ENCODE results near the gene SLC39A11.

The SLC39A11 gene

GRCh38 chr17:72977771-72978417, 114.6 kb downstream of the SLC39A11 start:
- Mint-ChIP-seq H3K27ac (peak overlapping the region; percentile 92 to 97 (median 96)), H3K4me1 (peaks cover 47% of the 10 kb centered on the region), H3K27me3 (ENCODE audit: low read depth) (no peaks in the 10 kb centered on the region), H3K36me3 (ENCODE audit: low read depth) (no peaks in the 10 kb centered on the region), H3K4me3 (peak overlapping the region in 1 of 3 experiments; percentile 19), H3K9me3 (peaks cover 2% of the 10 kb centered on the region)
- no peak for TF ChIP-seq CTCF (IDR thresholded peaks at IDR 0.05; ENCODE audit: unreplicated experiment in 3 of 3)

- no peaks in the 10 kb centered on the region for H3K27me3 Mint-ChIP-seq (ENCODE audit: low read depth)
- peaks cover 2% of the 10 kb centered on the region for H3K9me3 Mint-ChIP-seq
- peaks cover 48% of the 10 kb centered on the region for H3K4me1 Mint-ChIP-seq
These were observed 115.3 kb downstream of the SLC39A11 start for GRCh38 chr17:72976971-72977770.

DNA sequence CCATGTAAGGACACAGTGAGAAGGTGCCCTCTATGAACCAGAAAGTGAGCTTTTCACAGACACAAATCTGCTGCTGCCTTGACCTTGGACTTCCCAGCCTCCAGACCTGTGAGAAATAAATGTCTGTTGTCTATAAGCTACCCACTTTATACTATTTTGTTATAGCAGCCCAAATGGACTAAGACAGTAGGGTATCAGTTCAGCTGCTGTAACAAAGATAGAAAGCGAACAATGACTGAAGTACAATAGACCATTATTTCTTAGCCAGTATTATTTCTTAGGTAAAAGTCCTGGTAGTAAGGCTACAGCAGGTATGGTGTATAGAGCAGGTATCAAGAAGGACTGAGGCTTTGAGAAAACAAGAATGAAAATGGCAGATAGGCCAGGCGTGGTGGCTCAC, 117.0 kb downstream of the SLC39A11 start:
- no peaks in the 10 kb centered on the region for H3K27me3 Mint-ChIP-seq (ENCODE audit: low read depth)
- no peak overlapping the region for H3K27ac Mint-ChIP-seq
- no peaks in the 10 kb centered on the region for H3K36me3 Mint-ChIP-seq (ENCODE audit: low read depth)
- peaks cover 55% of the 10 kb centered on the region for H3K4me1 Mint-ChIP-seq
- H3K9me3 Mint-ChIP-seq: peaks cover 2% of the 10 kb centered on the region
- TF ChIP-seq CTCF (IDR thresholded peaks at IDR 0.05; ENCODE audit: unreplicated experiment in 3 of 3): no peak
- H3K4me3 Mint-ChIP-seq: no peak overlapping the region

More at GRCh38 chr17:72976971-72977770, 115.3 kb downstream of the SLC39A11 start:
- peak overlapping the region; percentile 92 to 97 (median 96) for H3K27ac Mint-ChIP-seq
- TF ChIP-seq CTCF (IDR thresholded peaks at IDR 0.05; ENCODE audit: unreplicated experiment in 3 of 3): no peak
- H3K36me3 Mint-ChIP-seq (ENCODE audit: low read depth): no peaks in the 10 kb centered on the region
- H3K4me3 Mint-ChIP-seq: peak overlapping the region; percentile 19 to 62 (median 26)

- H3K4me3 Mint-ChIP-seq: no peak overlapping the region
These were observed 117.8 kb downstream of the SLC39A11 start for GRCh38 chr17:72974605-72975232.

DNA sequence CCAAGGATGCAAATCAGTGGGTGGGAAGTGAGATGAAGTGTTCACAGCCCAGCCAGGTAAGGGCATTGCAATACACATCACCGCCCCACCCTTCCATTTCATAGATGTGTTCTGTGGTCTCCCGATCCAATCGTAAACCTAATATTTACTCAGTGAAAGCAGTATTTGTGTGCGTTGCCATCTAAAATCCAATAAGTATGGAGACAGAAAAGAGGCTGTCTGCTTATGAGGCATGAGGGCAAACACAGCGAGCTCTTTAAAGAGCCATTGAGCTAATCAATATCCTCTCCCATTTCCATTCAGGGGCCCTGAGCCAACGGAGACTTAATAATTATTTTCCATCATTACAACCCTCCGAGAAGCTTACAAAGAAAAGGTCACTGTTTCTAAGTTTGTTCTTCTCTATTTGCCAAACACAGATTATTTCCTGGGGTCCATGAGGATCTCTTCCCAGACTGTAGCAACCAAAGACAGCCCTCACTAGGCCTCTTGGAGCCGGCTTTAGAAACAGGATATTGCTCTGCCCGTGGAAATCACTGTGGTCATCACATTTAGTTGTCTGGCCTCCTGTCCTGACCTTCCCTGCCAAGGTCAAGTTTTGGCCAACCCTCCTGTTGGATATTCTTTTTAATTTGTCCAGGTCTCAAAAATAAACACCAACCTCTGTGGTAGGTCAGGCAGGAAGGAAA, 120.1 kb downstream of the SLC39A11 start:
- Mint-ChIP-seq H3K27me3 (ENCODE audit: low read depth) (no peaks in the 10 kb centered on the region), H3K4me3 (no peak overlapping the region), H3K36me3 (ENCODE audit: low read depth) (no peaks in the 10 kb centered on the region), H3K4me1 (peaks cover 39% of the 10 kb centered on the region), H3K9me3 (peaks cover 2% of the 10 kb centered on the region), H3K27ac (peak overlapping the region in 2 of 3 experiments; percentile 43 to 68)
- TF ChIP-seq CTCF (IDR thresholded peaks at IDR 0.05; ENCODE audit: unreplicated experiment in 3 of 3): no peak

More at GRCh38 chr17:72974605-72975232, 117.8 kb downstream of the SLC39A11 start:
- Mint-ChIP-seq H3K4me1 (peaks cover 54% of the 10 kb centered on the region), H3K27me3 (ENCODE audit: low read depth) (no peaks in the 10 kb centered on the region), H3K27ac (no peak overlapping the region), H3K36me3 (ENCODE audit: low read depth) (no peaks in the 10 kb centered on the region), H3K9me3 (peaks cover 2% of the 10 kb centered on the region)
- no peak for TF ChIP-seq CTCF (IDR thresholded peaks at IDR 0.05; ENCODE audit: unreplicated experiment in 3 of 3)
